Activated B cell treated with CpG ODN at 0.5 μM for 24 hours (primary cell): Measurements from ENCODE around the gene PUM2. TPM values are rescaled to one million over a fixed set of nuclear protein-coding genes. Genes with fewer than 3 reads are reported as not detected.

ENCODE experiments used
- ATAC-seq: fragments of 200-7000 bp; cut with Tn5 transposase; one replicate; pipeline ENCODE4 v1.10.0; 2021; ENCODE audit warnings: low read depth, mild to moderate bottlenecking, moderate library complexity
- CTCF ChIA-PET: fragments of 350-600 bp; sonication (Branson Sonifier 250); formaldehyde crosslinking; loops from one replicate; lab custom pipeline; 2021; ENCODE audit warnings: antibody characterized with exemption; lab: Charles Lee
- POLR2A ChIA-PET: fragments of 350-600 bp; sonication (Branson Sonifier 250); formaldehyde crosslinking; loops from one replicate; lab custom pipeline; 2021; ENCODE audit warnings: antibody characterized with exemption; lab: Charles Lee
- DNase-seq: peaks from one replicate; pipeline ENCODE4 v3.0.0; 2022
- H3K27ac Mint-ChIP-seq: one replicate; pipeline ENCODE4 v1.8.0; 2020; ENCODE audit warnings: mixed read lengths
- H3K27me3 Mint-ChIP-seq: one replicate; pipeline ENCODE4 v1.8.0; 2021; ENCODE audit warnings: mixed read lengths
- H3K36me3 Mint-ChIP-seq: one replicate; pipeline ENCODE4 v1.8.0; 2021; ENCODE audit warnings: low read depth, mixed read lengths
- H3K4me1 Mint-ChIP-seq: one replicate; pipeline ENCODE4 v1.8.0; 2021; ENCODE audit warnings: mixed read lengths
- H3K4me3 Mint-ChIP-seq: one replicate; pipeline ENCODE4 v1.8.0; 2020; ENCODE audit warnings: mild to moderate bottlenecking, mixed read lengths
- H3K9me3 Mint-ChIP-seq: one replicate; pipeline ENCODE4 v1.8.0; 2020; ENCODE audit warnings: mixed read lengths
- CTCF ChIP-seq: fragments of 200-600 bp; IDR thresholded peaks from one replicate; pipeline ENCODE4 v1.8.0; 2022; ENCODE audit warnings: antibody characterized with exemption, mild to moderate bottlenecking
- intact Hi-C: fragments of 100-400 bp; cut with micrococcal nuclease; formaldehyde crosslinking; loops from one replicate; pipeline ENCODE4 v1.15.1; 2024
- total RNA-seq: library from RNA; stranded (reverse); gene quantifications from 2 replicates; pipeline ENCODE4 v1.2.3, GENCODE V29; 2022

PUM2 gene
- total RNA-seq, 1 donor from 2014 or later, result 110 TPM

- no peak for ATAC-seq
- H3K27me3 Mint-ChIP-seq, result no peaks in the 10 kb centered on the region
- no peaks in the 10 kb centered on the region for H3K9me3 Mint-ChIP-seq
- TF ChIP-seq CTCF, result no peak
- no peak for DNase-seq
- intact Hi-C loops, result no loop called here
- peak overlapping the region; percentile 86 for H3K27ac Mint-ChIP-seq
- CTCF ChIA-PET, result interaction anchor here (1.4 to 2.1 kb wide), 2 partner anchors 19 to 23 kb away, joined by 4 to 8 read pairs; no protein-coding TSS in a partner anchor
- POLR2A ChIA-PET, result interaction anchor here (0.7 to 1.6 kb wide), 8 partner anchors 16 to 350 kb away, joined by 3 to 9 read pairs (median 4); partner anchors contain the start of genes GDF7, HS1BP3, LAPTM4A and RHOB
- peak overlapping the region; percentile 92 for H3K4me3 Mint-ChIP-seq
- H3K4me1 Mint-ChIP-seq, result peaks cover 49% of the 10 kb centered on the region
- H3K36me3 Mint-ChIP-seq, result peaks cover 26% of the 10 kb centered on the region
Observed at GRCh38 chr2:20349513-20349921, 1.1 kb downstream of the PUM2 start.

DNA sequence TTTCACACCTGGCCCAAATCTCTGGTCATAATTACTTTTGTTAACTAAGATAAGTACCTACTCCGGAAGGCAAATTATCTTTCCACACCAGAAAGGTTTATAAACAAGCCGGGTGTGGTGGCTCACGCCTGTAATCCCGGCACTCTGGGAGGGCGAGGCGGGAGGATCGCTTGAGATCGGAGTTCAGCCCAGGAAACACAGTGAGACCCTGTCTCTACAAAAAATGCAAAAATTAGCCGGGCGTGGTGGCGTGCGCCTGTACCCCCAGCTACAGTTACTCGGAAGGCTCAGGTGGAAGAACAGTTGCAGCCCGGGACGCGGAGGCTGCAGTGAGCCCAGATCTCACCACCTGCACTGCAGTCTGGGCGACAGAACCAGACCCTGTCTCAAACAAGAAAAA, 2.1 kb downstream of the PUM2 start:
- ChIA-PET CTCF (interaction anchor here (2.1 kb wide), 1 partner anchor 22 kb away, joined by 8 read pairs; no protein-coding TSS in a partner anchor), POLR2A (interaction anchor here (0.7 to 1.6 kb wide), 3 partner anchors 297 to 349 kb away, joined by 3 to 6 read pairs (median 4); partner anchors contain the start of genes GDF7 and LAPTM4A)
- Mint-ChIP-seq H3K9me3 (no peaks in the 10 kb centered on the region), H3K36me3 (peaks cover 30% of the 10 kb centered on the region), H3K27ac (peak overlapping the region; percentile 51), H3K4me1 (peaks cover 58% of the 10 kb centered on the region), H3K27me3 (no peaks in the 10 kb centered on the region), H3K4me3 (peak overlapping the region; percentile 92)
- ATAC-seq (no peak), DNase-seq (no peak)
- no peak for TF ChIP-seq CTCF
- intact Hi-C loops, result no loop called here

- no peak for TF ChIP-seq CTCF
- H3K9me3 Mint-ChIP-seq, result no peaks in the 10 kb centered on the region
- intact Hi-C loops, result loop anchor here (1.0 kb wide), 1 partner anchor 8 kb away; no protein-coding TSS in a partner anchor
- peak overlapping the region; percentile 3 for H3K4me3 Mint-ChIP-seq
- peaks cover 69% of the 10 kb centered on the region for H3K4me1 Mint-ChIP-seq
- peak overlapping the region; percentile 13 for H3K27ac Mint-ChIP-seq
- no peak for DNase-seq
- CTCF ChIA-PET, result interaction anchor here (1.8 kb wide), 1 partner anchor 20 kb away, joined by 5 read pairs; no protein-coding TSS in a partner anchor
- no peak for ATAC-seq
- POLR2A ChIA-PET, result no interaction called here
- H3K27me3 Mint-ChIP-seq, result no peaks in the 10 kb centered on the region
- H3K36me3 Mint-ChIP-seq, result peaks cover 30% of the 10 kb centered on the region
Observed at GRCh38 chr2:20346565-20347381, 3.9 kb downstream of the PUM2 start.

DNA sequence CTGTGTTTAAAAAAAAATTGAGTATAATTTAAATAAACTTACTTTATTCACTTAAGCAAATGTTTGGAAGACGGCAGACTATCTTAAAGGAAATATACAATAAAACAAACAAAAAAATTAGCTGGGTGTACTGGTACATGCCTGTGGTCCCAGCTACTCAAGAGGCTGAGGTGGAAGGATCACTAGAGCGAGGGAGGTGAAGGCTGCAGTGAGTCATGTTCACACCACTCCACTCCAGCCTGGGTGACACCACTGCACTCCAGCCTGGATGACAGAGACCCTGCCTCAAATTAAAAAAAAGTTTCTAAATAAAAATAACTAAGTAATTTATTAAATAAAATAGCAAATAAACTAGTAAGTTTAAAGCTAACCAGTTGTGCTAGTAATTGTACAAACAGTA, 7.5 kb downstream of the PUM2 start:
- intact Hi-C loops, result no loop called here
- TF ChIP-seq CTCF, result no peak
- H3K9me3 Mint-ChIP-seq, result no peaks in the 10 kb centered on the region

GRCh38 chr2:20339012-20339411, 11.6 kb downstream of the PUM2 start:
- no peak overlapping the region for H3K27ac Mint-ChIP-seq
- TF ChIP-seq CTCF, result no peak
- no peak overlapping the region for H3K4me3 Mint-ChIP-seq
- ATAC-seq (no peak), DNase-seq (no peak)
- intact Hi-C loops, result no loop called here
- no peaks in the 10 kb centered on the region for H3K9me3 Mint-ChIP-seq
- H3K4me1 Mint-ChIP-seq, result peaks cover 86% of the 10 kb centered on the region
- ChIA-PET CTCF (interaction anchor here (0.6 kb wide), 1 partner anchor 105 kb away, joined by 3 read pairs; no protein-coding TSS in a partner anchor), POLR2A (no interaction called here)
- no peaks in the 10 kb centered on the region for H3K27me3 Mint-ChIP-seq
- peaks cover 6% of the 10 kb centered on the region for H3K36me3 Mint-ChIP-seq

More for the DNA sequence above, 7.5 kb downstream of the PUM2 start:
- Mint-ChIP-seq H3K4me1 (peaks cover 84% of the 10 kb centered on the region), H3K36me3 (peaks cover 24% of the 10 kb centered on the region), H3K27me3 (no peaks in the 10 kb centered on the region), H3K27ac (no peak overlapping the region), H3K4me3 (no peak overlapping the region)
- ATAC-seq (peak; percentile 56), DNase-seq (no peak)
- ChIA-PET POLR2A (interaction anchor here (1.2 kb wide), 1 partner anchor 8 kb away, joined by 3 read pairs; no protein-coding TSS in a partner anchor), CTCF (interaction anchor here (2.5 kb wide), 1 partner anchor 17 kb away, joined by 9 read pairs; no protein-coding TSS in a partner anchor)
